Brain pericyte (primary cell): Measurements from ENCODE around the gene PRDM13.
"Not testable (repeated sequence)": the region's sequence is repeated elsewhere in the genome, so short reads cannot be mapped to it uniquely, and the experiment has no call there.

Experiments
- DNase-seq: peaks from one replicate; pipeline ENCODE4 v3.0.0-alpha.2; 2012; ENCODE audit warnings: low read depth, low spot score

Gene PRDM13

GRCh38 chr6:99629293-99629692, 22.7 kb downstream of the PRDM13 start:
- no peak for DNase-seq

- DNase-seq: no peak
These were observed 31.0 kb downstream of the PRDM13 start for GRCh38 chr6:99637629-99638028.

GRCh38 chr6:99638358-99638757, 31.7 kb downstream of the PRDM13 start:
- DNase-seq: not testable (repeated sequence)

- no peak for DNase-seq
These were observed 34.6 kb downstream of the PRDM13 start for GRCh38 chr6:99641270-99641669.

- DNase-seq: no peak
These were observed 39.4 kb downstream of the PRDM13 start for GRCh38 chr6:99645986-99646385.

GRCh38 chr6:99650091-99650571, 43.5 kb downstream of the PRDM13 start:
- DNase-seq: not testable (repeated sequence)

- DNase-seq: no peak
These were observed 53.6 kb downstream of the PRDM13 start for GRCh38 chr6:99660206-99660605.

- DNase-seq: no peak
These were observed 55.2 kb downstream of the PRDM13 start for GRCh38 chr6:99661870-99662269.

- DNase-seq: no peak
These were observed 56.0 kb downstream of the PRDM13 start for GRCh38 chr6:99662616-99663015.
